Peyer's patch (tissue), 4 donors: ENCODE data around the gene ZMYND19. TPM values are rescaled to one million over a fixed set of nuclear protein-coding genes. Genes with fewer than 3 reads are reported as not detected.

Experiments
- DNase-seq, 3 donors: peaks; one replicate each; pipeline ENCODE4 v3.0.0-alpha.2; 2017 to 2019
- H3K27ac ChIP-seq, 4 donors: fragments of 200-600 bp; sonication (generic); one replicate each; pipeline ENCODE4 v1.5.1; 2016 to 2019
- H3K27me3 ChIP-seq, 2 donors: fragments of 200-600 bp; sonication (generic); one replicate each; pipeline ENCODE4 v1.5.1; 2019
- H3K36me3 ChIP-seq, 3 donors: fragments of 200-600 bp; sonication (generic); one replicate each; pipeline ENCODE4 v1.5.1; 2016 to 2019
- H3K4me1 ChIP-seq, 4 donors: fragments of 200-600 bp; sonication (generic); one replicate each; pipeline ENCODE4 v1.5.1; 2016 to 2019
- H3K4me3 ChIP-seq, 4 donors: fragments of 200-600 bp; sonication (generic); 1 replicate in 3 of 4; 2 replicates in 1 of 4; pipeline ENCODE4 v1.5.1; 2016 to 2019; ENCODE audit warnings: mild to moderate bottlenecking in 1 of 4
- H3K9me3 ChIP-seq, 4 donors: fragments of 200-600 bp; sonication (generic); one replicate each; pipeline ENCODE4 v1.5.1; 2016 to 2019; ENCODE audit warnings: mild to moderate bottlenecking in 1 of 4
- CTCF ChIP-seq, 6 experiments: fragments of 450-650 bp in 4 of 6; fragments of 200-600 bp in 2 of 6; sonication (generic) in 1 of 6; IDR thresholded peaks; one replicate each; pipeline ENCODE4 v1.5.1; 2017 to 2019; ENCODE audit warnings: antibody characterized with exemption in 6 of 6, mild to moderate bottlenecking in 3 of 6, moderate library complexity in 1 of 6
- POLR2A ChIP-seq, 2 donors: fragments of 450-650 bp; IDR thresholded peaks; one replicate each; pipeline ENCODE4 v1.5.1; 2017; ENCODE audit warnings: antibody characterized with exemption in 2 of 2, mild to moderate bottlenecking in 2 of 2, moderate library complexity in 2 of 2
- total RNA-seq, 4 donors: library from RNA; depleted of rRNA; stranded (reverse); fragments of >200 nt; gene quantifications; one replicate each; pipeline ENCODE4 v1.1.0, GENCODE V29; 2016

The ZMYND19 gene
- total RNA-seq, 4 donors from 2014 or later = 8.8 to 16.8 (median 12.9) TPM

GRCh38 chr9:137606005-137606621 is 15.8 kb upstream of the ZMYND19 start:
- Histone ChIP-seq H3K9me3 (no peaks in the 10 kb centered on the region), H3K4me1 (peaks cover 3 to 40% (median 18%) of the 10 kb centered on the region in 4 donors), H3K27ac (peak overlapping the region; percentile 92 to 99 (median 96)), H3K27me3 (no peaks in the 10 kb centered on the region), H3K36me3 (peaks cover 0 to 8% (median 0%) of the 10 kb centered on the region in 3 donors), H3K4me3 (peak overlapping the region; percentile 95 to 100 (median 98))
- TF ChIP-seq CTCF (IDR thresholded peaks at IDR 0.05) = no peak
- peak; percentile 25 to 37 for TF ChIP-seq POLR2A (IDR thresholded peaks at IDR 0.05)
- DNase-seq = peak in 2 of 3 donors; percentile 65 to 74

DNA sequence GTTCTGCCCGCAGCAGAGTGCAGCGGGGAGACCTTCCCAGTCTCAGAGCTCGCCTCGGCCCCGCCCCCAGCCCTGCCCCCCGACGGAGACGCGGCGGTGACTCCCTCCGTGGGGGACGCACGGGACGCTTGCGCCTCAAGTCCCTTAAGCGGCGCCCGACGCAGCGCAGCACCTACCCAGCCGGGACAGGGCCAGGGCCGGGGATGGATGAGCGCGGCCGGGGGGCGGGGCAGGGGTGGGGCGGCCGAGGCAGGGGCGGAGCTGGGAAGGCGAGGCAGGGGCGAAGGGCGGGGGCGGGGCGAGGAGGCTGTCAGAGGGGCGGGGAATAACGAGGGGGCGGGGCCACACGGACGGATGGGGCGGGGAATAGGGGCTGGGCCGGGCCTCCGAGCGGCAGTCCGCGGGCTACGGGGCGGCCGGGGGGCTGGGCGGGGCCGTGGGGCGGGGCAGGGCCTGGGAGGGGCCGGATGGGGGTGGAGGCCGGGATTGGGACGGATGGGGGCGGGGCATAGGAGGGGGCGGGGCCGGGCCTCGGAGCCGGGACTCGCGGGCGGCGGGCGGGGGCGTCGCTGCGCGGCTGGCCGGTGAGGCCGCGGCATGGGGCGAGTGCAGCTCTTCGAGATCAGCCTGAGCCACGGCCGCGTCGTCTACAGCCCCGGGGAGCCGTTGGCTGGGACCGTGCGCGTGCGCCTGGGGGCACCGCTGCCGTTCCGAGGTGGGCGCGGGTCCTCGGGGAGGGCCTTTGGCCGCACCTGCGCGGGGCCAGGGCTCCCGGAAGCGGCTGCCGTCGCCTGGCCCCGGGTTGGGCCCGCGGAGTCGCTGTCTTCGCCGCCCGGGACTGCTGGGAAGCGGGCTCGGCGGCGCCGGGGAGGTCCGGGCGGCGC is 15.1 kb upstream of the ZMYND19 start, which contains the start of gene ARRDC1:
ARRDC1 (plus strand) TSS at position 566 of the 884 bp plus-strand sequence; CDS start at position 598, 32 bp downstream.
- Histone ChIP-seq H3K27ac (peak within 1 kb of the TSS; percentile 92 to 99 (median 96)), H3K4me3 (peak within 1 kb of the TSS; percentile 95 to 100 (median 98)), H3K36me3 (peaks cover 0 to 8% (median 0%) of the 10 kb centered on the region in 3 donors), H3K4me1 (peaks cover 0 to 33% (median 18%) of the 10 kb centered on the region in 4 donors), H3K27me3 (no peaks in the 10 kb centered on the region), H3K9me3 (no peaks in the 10 kb centered on the region)
- TF ChIP-seq POLR2A (IDR thresholded peaks at IDR 0.05) (peak; percentile 89 to 92), CTCF (IDR thresholded peaks at IDR 0.05) (no peak)
- DNase-seq = peak; percentile 95 to 98 (median 98)

GRCh38 chr9:137604345-137605086 is 14.2 kb upstream of the ZMYND19 start:
- TF ChIP-seq CTCF (IDR thresholded peaks at IDR 0.05) = no peak
- no peak for TF ChIP-seq POLR2A (IDR thresholded peaks at IDR 0.05)
- H3K36me3 ChIP-seq = peaks cover 0 to 7% (median 0%) of the 10 kb centered on the region in 3 donors
- peak overlapping the region; percentile 54 to 71 (median 65) for H3K4me3 ChIP-seq
- peaks cover 0 to 33% (median 18%) of the 10 kb centered on the region in 4 donors for H3K4me1 ChIP-seq
- no peaks in the 10 kb centered on the region for H3K27me3 ChIP-seq
- DNase-seq = peak in 1 of 3 donors; percentile 25
- peak overlapping the region; percentile 50 to 90 (median 68) for H3K27ac ChIP-seq
- no peaks in the 10 kb centered on the region for H3K9me3 ChIP-seq

GRCh38 chr9:137603879-137604278 is 13.6 kb upstream of the ZMYND19 start:
- no peaks in the 10 kb centered on the region for H3K9me3 ChIP-seq
- peaks cover 0 to 33% (median 18%) of the 10 kb centered on the region in 4 donors for H3K4me1 ChIP-seq
- no peak overlapping the region for H3K27ac ChIP-seq
- no peak overlapping the region for H3K4me3 ChIP-seq
- TF ChIP-seq CTCF (IDR thresholded peaks at IDR 0.05) = no peak
- no peak for TF ChIP-seq POLR2A (IDR thresholded peaks at IDR 0.05)
- no peak for DNase-seq
- H3K36me3 ChIP-seq = peaks cover 0 to under 1% (median 0%) of the 10 kb centered on the region in 3 donors
- H3K27me3 ChIP-seq = no peaks in the 10 kb centered on the region

DNA sequence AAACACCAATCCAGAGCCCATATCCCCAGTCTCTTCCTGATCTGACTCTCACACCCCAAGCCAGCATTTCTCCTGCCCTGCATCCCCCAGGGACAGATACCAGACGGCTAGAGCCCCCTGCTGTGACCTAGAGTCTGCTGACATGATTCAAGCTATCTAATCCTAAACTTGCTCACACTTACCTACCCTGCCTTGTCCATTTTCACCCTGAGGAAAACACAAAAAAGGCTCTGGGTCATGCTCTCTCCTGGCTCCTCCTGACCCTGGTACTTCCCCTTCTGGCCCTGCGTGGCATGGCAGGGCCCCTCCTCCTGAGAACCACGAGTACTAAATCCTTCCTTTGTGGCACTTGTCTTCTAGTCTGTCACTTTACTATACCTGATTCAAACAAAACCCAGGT is 12.3 kb upstream of the ZMYND19 start:
- no peak for DNase-seq
- Histone ChIP-seq H3K9me3 (no peaks in the 10 kb centered on the region), H3K36me3 (no peaks in the 10 kb centered on the region), H3K27me3 (no peaks in the 10 kb centered on the region), H3K4me1 (peaks cover 0 to 23% (median 18%) of the 10 kb centered on the region in 4 donors), H3K4me3 (no peak overlapping the region), H3K27ac (no peak overlapping the region)
- TF ChIP-seq CTCF (IDR thresholded peaks at IDR 0.05) = no peak
- no peak for TF ChIP-seq POLR2A (IDR thresholded peaks at IDR 0.05)
